HepG2 (cell line): Measurements from ENCODE around the gene ZNF839. TPM values are rescaled to one million over a fixed set of nuclear protein-coding genes. Genes with fewer than 3 reads are reported as not detected.

Experiments used
- GTF3A ChIP-seq: sonication (generic); formaldehyde crosslinking; conservative IDR thresholded peaks from 2 replicates; pipeline ENCODE4 v1.4.0; 2020; ENCODE audit warnings: mild to moderate bottlenecking, missing genetic modification reagents
- KDM6A ChIP-seq: IDR thresholded peaks from 2 replicates; pipeline ENCODE4 v1.6.1; 2016; ENCODE audit warnings: low read depth
- LCORL ChIP-seq, 2 experiments: fragments of 450-650 bp in 1 of 2; sonication (generic) in 1 of 2; formaldehyde crosslinking in 1 of 2; IDR thresholded peaks; 2 replicates each; pipeline versions ENCODE4 v1.5.0 to v1.6.1; 2017 to 2020; ENCODE audit warnings: antibody characterized with exemption in 1 of 2, missing genetic modification reagents in 1 of 2
- MED1 ChIP-seq: sonication (generic); formaldehyde crosslinking; IDR thresholded peaks from 2 replicates; pipeline ENCODE4 v1.4.0; 2020; ENCODE audit warnings: missing genetic modification reagents
- MEF2D ChIP-seq: sonication (generic); formaldehyde crosslinking; IDR thresholded peaks from 2 replicates; pipeline ENCODE4 v1.5.1; 2020; ENCODE audit warnings: mild to moderate bottlenecking, missing genetic modification reagents
- MXD4 ChIP-seq: IDR thresholded peaks from 2 replicates; pipeline ENCODE4 v1.6.1; 2016; ENCODE audit warnings: mild to moderate bottlenecking, missing biosample characterization, missing genetic modification reagents
- RARA ChIP-seq: IDR thresholded peaks from 2 replicates; pipeline ENCODE4 v1.6.1; 2016; ENCODE audit warnings: missing genetic modification reagents, missing compliant biosample characterization
- SCMH1 ChIP-seq: sonication (generic); formaldehyde crosslinking; IDR thresholded peaks from 2 replicates; pipeline ENCODE4 v1.9.0; 2021; ENCODE audit warnings: missing genetic modification reagents, mild to moderate bottlenecking, borderline replicate concordance
- SYNCRIP ChIP-seq: fragments of 200-400 bp; formaldehyde crosslinking; IDR thresholded peaks from 2 replicates; pipeline ENCODE4 v1.6.1; 2018; ENCODE audit warnings: mild to moderate bottlenecking, low read depth, low read length; ENCODE audit not compliant: insufficient read depth
- TAF1 ChIP-seq: sonication (generic); formaldehyde crosslinking; IDR thresholded peaks from 2 replicates; pipeline ENCODE4 v1.4.0; 2020; ENCODE audit warnings: missing genetic modification reagents
- TFDP2 ChIP-seq: sonication (generic); formaldehyde crosslinking; IDR thresholded peaks from 2 replicates; pipeline ENCODE4 v1.4.0; 2020; ENCODE audit warnings: missing genetic modification reagents
- TSC22D2 ChIP-seq: sonication (generic); formaldehyde crosslinking; IDR thresholded peaks from 2 replicates; pipeline ENCODE4 v1.5.1; 2020; ENCODE audit warnings: missing genetic modification reagents, mild to moderate bottlenecking, borderline replicate concordance
- ZNF101 ChIP-seq: sonication (generic); formaldehyde crosslinking; IDR thresholded peaks from 2 replicates; pipeline ENCODE4 v1.4.0; 2020; ENCODE audit warnings: mild to moderate bottlenecking, low read depth, missing genetic modification reagents, borderline replicate concordance
- ZNF292 ChIP-seq: sonication (generic); formaldehyde crosslinking; IDR thresholded peaks from 2 replicates; pipeline ENCODE4 v1.8.1; 2022; ENCODE audit warnings: mild to moderate bottlenecking, low read depth, missing genetic modification reagents, borderline replicate concordance
- ZNF317 ChIP-seq: sonication (generic); formaldehyde crosslinking; IDR thresholded peaks from 2 replicates; pipeline ENCODE4 v1.5.0; 2020; ENCODE audit warnings: mild to moderate bottlenecking, missing genetic modification reagents
- ZNF350 ChIP-seq: sonication (generic); formaldehyde crosslinking; IDR thresholded peaks from 2 replicates; pipeline ENCODE4 v1.4.0; 2020; ENCODE audit warnings: mild to moderate bottlenecking, low read depth, missing genetic modification reagents, borderline replicate concordance
- ZNF652 ChIP-seq: IDR thresholded peaks from 2 replicates; pipeline ENCODE4 v1.6.1; 2016; ENCODE audit warnings: low read depth, borderline replicate concordance
- ZNF780A ChIP-seq: sonication (generic); formaldehyde crosslinking; IDR thresholded peaks from 2 replicates; pipeline ENCODE4 v1.8.0; 2022; ENCODE audit warnings: mild to moderate bottlenecking, missing genetic modification reagents, moderate library complexity
- ZNF792 ChIP-seq: IDR thresholded peaks from 2 replicates; pipeline ENCODE4 v1.6.1; 2016
- polyA plus RNA-seq, 8 experiments: library from polyadenylated mRNA; depleted of rRNA in 3 of 8; stranded (reverse) in 7 of 8; unstranded in 1 of 8; fragments of >200 nt; fragmentation: Illumina TruSeq in 4 of 8; extraction: Trizol in 4 of 8; gene quantifications; 2 replicates each; pipeline versions ENCODE4 v1.2.1 to v1.2.3, GENCODE V29; 2011 to 2016; ENCODE audit warnings: low read depth in 4 of 8, missing spikeins in 1 of 8, mixed read lengths in 1 of 8; ENCODE audit not compliant: insufficient read depth in 1 of 8
- total RNA-seq, 5 experiments: library from RNA; depleted of rRNA; stranded (reverse); fragments of >200 nt; fragmentation: Illumina TruSeq; extraction: Trizol; gene quantifications; 2 replicates each; pipeline ENCODE4 v1.2.3, GENCODE V29; 2016; ENCODE audit warnings: low read depth in 1 of 5
- TF ChIP-seq, protein P1 (sequence below): sonication (generic); formaldehyde crosslinking; IDR thresholded peaks from 2 replicates; pipeline ENCODE4 v1.8.1; 2023; ENCODE audit warnings: mild to moderate bottlenecking, missing genetic modification reagents
- TF ChIP-seq, protein P2 (sequence below): sonication (generic); formaldehyde crosslinking; IDR thresholded peaks from 2 replicates; pipeline ENCODE4 v1.9.0; 2021; ENCODE audit warnings: missing genetic modification reagents, borderline replicate concordance
- TF ChIP-seq, protein P3 (sequence below): sonication (generic); formaldehyde crosslinking; IDR thresholded peaks from 2 replicates; pipeline ENCODE4; 2020; ENCODE audit warnings: missing genetic modification reagents, mild to moderate bottlenecking, borderline replicate concordance

Gene ZNF839
- total and polyA plus RNA-seq, 2 of the 13 experiments (the other 11 are each of a cell fraction or from before 2014, with no cell fraction given) = 11.1 to 12.8 TPM

DNA sequence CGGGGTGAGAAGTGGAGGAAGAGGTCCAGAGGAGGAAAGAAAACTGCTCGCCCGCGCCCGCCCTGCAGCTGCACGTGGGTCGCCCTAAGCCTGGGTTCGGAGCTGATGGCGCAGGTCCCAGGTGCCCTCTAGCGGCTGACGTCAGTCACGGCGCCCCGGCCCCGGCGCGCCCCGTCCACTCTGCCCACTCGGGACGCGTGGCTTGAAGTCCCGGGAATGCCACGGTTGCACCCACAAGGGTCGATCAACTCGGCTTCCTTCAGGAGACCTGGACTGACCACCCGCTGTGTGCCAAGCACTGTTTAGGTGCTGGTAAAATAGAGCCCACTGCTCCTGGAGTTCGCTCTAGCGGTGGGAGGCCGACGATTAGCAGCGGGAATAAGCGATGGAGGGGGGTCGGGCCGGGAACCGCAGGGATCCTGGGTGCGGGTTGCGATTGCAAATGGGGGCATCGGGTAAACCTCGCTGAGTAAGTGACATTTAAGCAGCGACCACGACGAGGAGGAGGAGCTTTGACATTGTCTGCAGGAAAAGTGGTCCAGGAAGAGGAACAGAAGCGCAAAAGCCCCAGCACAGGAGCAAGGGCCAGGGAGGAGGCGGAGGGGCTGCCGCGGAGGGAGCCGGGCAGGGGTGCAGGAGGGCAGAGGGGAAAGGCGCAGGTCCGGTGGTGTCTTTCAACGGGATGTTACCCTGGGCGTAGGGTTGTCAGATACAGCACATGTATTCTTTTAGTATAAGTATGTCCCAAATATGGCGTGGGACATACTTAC is 5.1 kb upstream of the ZNF839 start (continued):
- TF ChIP-seq ZNF350 (CRISPR knock-in tag) (peak; percentile 47; the same call in 1 of the 2 replicates), MEF2D (0 out of 2 replicates have a peak, but pooled peaks have one; percentile 63), TFDP2 (CRISPR knock-in tag) (peak; percentile 87), ZNF292 (CRISPR knock-in tag) (peak; percentile 46; the same call in 1 of the 2 replicates), TSC22D2 (no peak), LCORL (IDR thresholded peaks at IDR 0.05) (no peak), LCORL (CRISPR knock-in tag; IDR thresholded peaks at IDR 0.05) (0 out of 2 replicates have a peak, but pooled peaks have one; percentile 65), ZNF317 (peak; percentile 67; the same call in 1 of the 2 replicates), SYNCRIP (no peak), TAF1 (CRISPR knock-in tag) (peak; percentile 48; the same call in 1 of the 2 replicates), ZNF792 (CRISPR knock-in tag) (peak; percentile 82; the same call in 1 of the 2 replicates), ZNF101 (no peak), RARA (CRISPR knock-in tag) (0 out of 2 replicates have a peak, but pooled peaks have one; percentile 17), GTF3A (CRISPR knock-in tag) (0 out of 2 replicates have a peak, but pooled peaks have one; percentile 19), MXD4 (CRISPR knock-in tag) (peak; percentile 96), KDM6A (CRISPR knock-in tag) (no peak), ZNF780A (0 out of 2 replicates have a peak, but pooled peaks have one; percentile 43), ZNF652 (CRISPR knock-in tag) (no peak), SCMH1 (CRISPR knock-in tag) (no peak), MED1 (CRISPR knock-in tag) (peak; percentile 71)
- TF ChIP-seq, protein P1, sequence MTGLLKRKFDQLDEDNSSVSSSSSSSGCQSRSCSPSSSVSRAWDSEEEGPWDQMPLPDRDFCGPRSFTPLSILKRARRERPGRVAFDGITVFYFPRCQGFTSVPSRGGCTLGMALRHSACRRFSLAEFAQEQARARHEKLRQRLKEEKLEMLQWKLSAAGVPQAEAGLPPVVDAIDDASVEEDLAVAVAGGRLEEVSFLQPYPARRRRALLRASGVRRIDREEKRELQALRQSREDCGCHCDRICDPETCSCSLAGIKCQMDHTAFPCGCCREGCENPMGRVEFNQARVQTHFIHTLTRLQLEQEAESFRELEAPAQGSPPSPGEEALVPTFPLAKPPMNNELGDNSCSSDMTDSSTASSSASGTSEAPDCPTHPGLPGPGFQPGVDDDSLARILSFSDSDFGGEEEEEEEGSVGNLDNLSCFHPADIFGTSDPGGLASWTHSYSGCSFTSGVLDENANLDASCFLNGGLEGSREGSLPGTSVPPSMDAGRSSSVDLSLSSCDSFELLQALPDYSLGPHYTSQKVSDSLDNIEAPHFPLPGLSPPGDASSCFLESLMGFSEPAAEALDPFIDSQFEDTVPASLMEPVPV (CRISPR knock-in tag) = no peak
- TF ChIP-seq, protein P2, sequence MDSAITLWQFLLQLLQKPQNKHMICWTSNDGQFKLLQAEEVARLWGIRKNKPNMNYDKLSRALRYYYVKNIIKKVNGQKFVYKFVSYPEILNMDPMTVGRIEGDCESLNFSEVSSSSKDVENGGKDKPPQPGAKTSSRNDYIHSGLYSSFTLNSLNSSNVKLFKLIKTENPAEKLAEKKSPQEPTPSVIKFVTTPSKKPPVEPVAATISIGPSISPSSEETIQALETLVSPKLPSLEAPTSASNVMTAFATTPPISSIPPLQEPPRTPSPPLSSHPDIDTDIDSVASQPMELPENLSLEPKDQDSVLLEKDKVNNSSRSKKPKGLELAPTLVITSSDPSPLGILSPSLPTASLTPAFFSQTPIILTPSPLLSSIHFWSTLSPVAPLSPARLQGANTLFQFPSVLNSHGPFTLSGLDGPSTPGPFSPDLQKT (CRISPR knock-in tag) = no peak
- TF ChIP-seq, protein P3, sequence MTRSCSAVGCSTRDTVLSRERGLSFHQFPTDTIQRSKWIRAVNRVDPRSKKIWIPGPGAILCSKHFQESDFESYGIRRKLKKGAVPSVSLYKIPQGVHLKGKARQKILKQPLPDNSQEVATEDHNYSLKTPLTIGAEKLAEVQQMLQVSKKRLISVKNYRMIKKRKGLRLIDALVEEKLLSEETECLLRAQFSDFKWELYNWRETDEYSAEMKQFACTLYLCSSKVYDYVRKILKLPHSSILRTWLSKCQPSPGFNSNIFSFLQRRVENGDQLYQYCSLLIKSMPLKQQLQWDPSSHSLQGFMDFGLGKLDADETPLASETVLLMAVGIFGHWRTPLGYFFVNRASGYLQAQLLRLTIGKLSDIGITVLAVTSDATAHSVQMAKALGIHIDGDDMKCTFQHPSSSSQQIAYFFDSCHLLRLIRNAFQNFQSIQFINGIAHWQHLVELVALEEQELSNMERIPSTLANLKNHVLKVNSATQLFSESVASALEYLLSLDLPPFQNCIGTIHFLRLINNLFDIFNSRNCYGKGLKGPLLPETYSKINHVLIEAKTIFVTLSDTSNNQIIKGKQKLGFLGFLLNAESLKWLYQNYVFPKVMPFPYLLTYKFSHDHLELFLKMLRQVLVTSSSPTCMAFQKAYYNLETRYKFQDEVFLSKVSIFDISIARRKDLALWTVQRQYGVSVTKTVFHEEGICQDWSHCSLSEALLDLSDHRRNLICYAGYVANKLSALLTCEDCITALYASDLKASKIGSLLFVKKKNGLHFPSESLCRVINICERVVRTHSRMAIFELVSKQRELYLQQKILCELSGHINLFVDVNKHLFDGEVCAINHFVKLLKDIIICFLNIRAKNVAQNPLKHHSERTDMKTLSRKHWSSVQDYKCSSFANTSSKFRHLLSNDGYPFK (CRISPR knock-in tag) = peak; percentile 54; the same call in 1 of the 2 replicates
